22Rv1 (cell line): ENCODE data around the gene CNTNAP2.

ENCODE experiments used
- CTCF ChIP-seq: fragments of 450-650 bp; IDR thresholded peaks from 2 replicates; pipeline ENCODE4 v1.5.1; 2017; ENCODE audit warnings: mild to moderate bottlenecking
- ZFX ChIP-seq: fragments of 450-650 bp; IDR thresholded peaks from 2 replicates; pipeline ENCODE4 v1.6.1; 2017; ENCODE audit warnings: antibody characterized with exemption, borderline replicate concordance

- TF ChIP-seq CTCF: peak; percentile 73
- TF ChIP-seq ZFX: no peak
These were observed 2169.5 kb downstream of the CNTNAP2 start for GRCh38 chr7:148286150-148286549.
